ENCODE results near the gene CDH23.

Gene CDH23

GRCh38 chr10:71771821-71772617 is 375.3 kb downstream of the CDH23 start:
- Histone ChIP-seq H3K4me3 (ENCODE audit: low read depth in 1 of 5, low read length in 5 of 5) (peak overlapping the region; percentile 83 to 98 (median 86)), H3K4me1 (ENCODE audit: control insufficient read depth in 5 of 5, insufficient read depth in 5 of 5, low read length in 5 of 5) (peaks cover 32 to 96% (median 85%) of the 10 kb centered on the region in 5 donors), H3K27ac (ENCODE audit: low read depth, low read length) (peak overlapping the region; percentile 96), H3K27me3 (ENCODE audit: control insufficient read depth in 5 of 5, insufficient read depth in 4 of 5, low read length in 5 of 5) (no peaks in the 10 kb centered on the region), H3K36me3 (ENCODE audit: control insufficient read depth in 5 of 5, insufficient read depth in 5 of 5, low read length in 5 of 5) (peaks cover 0 to 6% (median 4%) of the 10 kb centered on the region in 5 donors), H3K9ac (ENCODE audit: low read length in 5 of 5) (peak overlapping the region; percentile 80 to 98 (median 83)), H3K9me3 (ENCODE audit: control insufficient read depth in 5 of 5, low read length in 5 of 5) (no peaks in the 10 kb centered on the region)

- Histone ChIP-seq H3K4me1 (ENCODE audit: control insufficient read depth in 5 of 5, insufficient read depth in 5 of 5, low read length in 5 of 5) (peaks cover 26 to 88% (median 76%) of the 10 kb centered on the region in 5 donors), H3K27ac (ENCODE audit: low read depth, low read length) (peak overlapping the region; percentile 96), H3K9ac (ENCODE audit: low read length in 5 of 5) (peak overlapping the region; percentile 80 to 98 (median 83))
These were observed 376.1 kb downstream of the CDH23 start for GRCh38 chr10:71772832-71773220.

GRCh38 chr10:71773221-71773971 is 376.7 kb downstream of the CDH23 start, which contains the start of gene VSIR:
Gene VSIR, minus strand, starts transcription at chr10:71773520. Its CDS starts 81 bp downstream, at chr10:71773439.
- Histone ChIP-seq H3K9me3 (ENCODE audit: control insufficient read depth in 5 of 5, low read length in 5 of 5) (no peaks in the 10 kb centered on the region), H3K4me3 (ENCODE audit: low read depth in 1 of 5, low read length in 5 of 5) (peak within 1 kb of the TSS; percentile 83 to 98 (median 86)), H3K27me3 (ENCODE audit: control insufficient read depth in 5 of 5, insufficient read depth in 4 of 5, low read length in 5 of 5) (no peaks in the 10 kb centered on the region), H3K27ac (ENCODE audit: low read depth, low read length) (peak within 1 kb of the TSS; percentile 96), H3K4me1 (ENCODE audit: control insufficient read depth in 5 of 5, insufficient read depth in 5 of 5, low read length in 5 of 5) (peaks cover 25 to 82% (median 72%) of the 10 kb centered on the region in 5 donors), H3K9ac (ENCODE audit: low read length in 5 of 5) (peak within 1 kb of the TSS; percentile 80 to 98 (median 83)), H3K36me3 (ENCODE audit: control insufficient read depth in 5 of 5, insufficient read depth in 5 of 5, low read length in 5 of 5) (peaks cover 0 to 6% (median 4%) of the 10 kb centered on the region in 5 donors)

More at GRCh38 chr10:71772832-71773220, 376.1 kb downstream of the CDH23 start:
- Histone ChIP-seq H3K9me3 (ENCODE audit: control insufficient read depth in 5 of 5, low read length in 5 of 5) (no peaks in the 10 kb centered on the region), H3K36me3 (ENCODE audit: control insufficient read depth in 5 of 5, insufficient read depth in 5 of 5, low read length in 5 of 5) (peaks cover 0 to 6% (median 4%) of the 10 kb centered on the region in 5 donors), H3K27me3 (ENCODE audit: control insufficient read depth in 5 of 5, insufficient read depth in 4 of 5, low read length in 5 of 5) (no peaks in the 10 kb centered on the region), H3K4me3 (ENCODE audit: low read depth in 1 of 5, low read length in 5 of 5) (peak overlapping the region; percentile 83 to 98 (median 86))

GRCh38 chr10:71774916-71775702 is 378.4 kb downstream of the CDH23 start:
- Histone ChIP-seq H3K9ac (ENCODE audit: low read length in 5 of 5) (no peak overlapping the region), H3K4me3 (ENCODE audit: low read depth in 1 of 5, low read length in 5 of 5) (peak overlapping the region in 1 of 5 donors; percentile 13), H3K27ac (ENCODE audit: low read depth, low read length) (no peak overlapping the region), H3K27me3 (ENCODE audit: control insufficient read depth in 5 of 5, insufficient read depth in 4 of 5, low read length in 5 of 5) (no peaks in the 10 kb centered on the region), H3K9me3 (ENCODE audit: control insufficient read depth in 5 of 5, low read length in 5 of 5) (no peaks in the 10 kb centered on the region), H3K4me1 (ENCODE audit: control insufficient read depth in 5 of 5, insufficient read depth in 5 of 5, low read length in 5 of 5) (peaks cover 16 to 67% (median 57%) of the 10 kb centered on the region in 5 donors), H3K36me3 (ENCODE audit: control insufficient read depth in 5 of 5, insufficient read depth in 5 of 5, low read length in 5 of 5) (peaks cover 0 to under 1% (median 0%) of the 10 kb centered on the region in 5 donors)

- Histone ChIP-seq H3K27me3 (ENCODE audit: control insufficient read depth in 5 of 5, insufficient read depth in 4 of 5, low read length in 5 of 5) (no peaks in the 10 kb centered on the region), H3K9ac (ENCODE audit: low read length in 5 of 5) (no peak overlapping the region), H3K4me1 (ENCODE audit: control insufficient read depth in 5 of 5, insufficient read depth in 5 of 5, low read length in 5 of 5) (peaks cover 7 to 53% (median 46%) of the 10 kb centered on the region in 5 donors), H3K27ac (ENCODE audit: low read depth, low read length) (no peak overlapping the region), H3K4me3 (ENCODE audit: low read depth in 1 of 5, low read length in 5 of 5) (no peak overlapping the region), H3K9me3 (ENCODE audit: control insufficient read depth in 5 of 5, low read length in 5 of 5) (no peaks in the 10 kb centered on the region), H3K36me3 (ENCODE audit: control insufficient read depth in 5 of 5, insufficient read depth in 5 of 5, low read length in 5 of 5) (no peaks in the 10 kb centered on the region)
These were observed 379.8 kb downstream of the CDH23 start for GRCh38 chr10:71776481-71776925.

- H3K27ac ChIP-seq (ENCODE audit: low read depth, low read length): no peak overlapping the region
These were observed 380.7 kb downstream of the CDH23 start for GRCh38 chr10:71777213-71777985.

GRCh38 chr10:71778071-71778825 is 381.5 kb downstream of the CDH23 start:
- Histone ChIP-seq H3K9ac (ENCODE audit: low read length in 5 of 5) (no peak overlapping the region), H3K27me3 (ENCODE audit: control insufficient read depth in 5 of 5, insufficient read depth in 4 of 5, low read length in 5 of 5) (no peaks in the 10 kb centered on the region), H3K27ac (ENCODE audit: low read depth, low read length) (no peak overlapping the region), H3K36me3 (ENCODE audit: control insufficient read depth in 5 of 5, insufficient read depth in 5 of 5, low read length in 5 of 5) (no peaks in the 10 kb centered on the region), H3K4me1 (ENCODE audit: control insufficient read depth in 5 of 5, insufficient read depth in 5 of 5, low read length in 5 of 5) (peaks cover 2 to 46% (median 37%) of the 10 kb centered on the region in 5 donors), H3K9me3 (ENCODE audit: control insufficient read depth in 5 of 5, low read length in 5 of 5) (no peaks in the 10 kb centered on the region), H3K4me3 (ENCODE audit: low read depth in 1 of 5, low read length in 5 of 5) (no peak overlapping the region)

More at GRCh38 chr10:71777213-71777985, 380.7 kb downstream of the CDH23 start:
- Histone ChIP-seq H3K9ac (ENCODE audit: low read length in 5 of 5) (peak overlapping the region in 1 of 5 donors; percentile 33), H3K9me3 (ENCODE audit: control insufficient read depth in 5 of 5, low read length in 5 of 5) (no peaks in the 10 kb centered on the region), H3K36me3 (ENCODE audit: control insufficient read depth in 5 of 5, insufficient read depth in 5 of 5, low read length in 5 of 5) (no peaks in the 10 kb centered on the region), H3K4me1 (ENCODE audit: control insufficient read depth in 5 of 5, insufficient read depth in 5 of 5, low read length in 5 of 5) (peaks cover 3 to 46% (median 37%) of the 10 kb centered on the region in 5 donors), H3K4me3 (ENCODE audit: low read depth in 1 of 5, low read length in 5 of 5) (no peak overlapping the region), H3K27me3 (ENCODE audit: control insufficient read depth in 5 of 5, insufficient read depth in 4 of 5, low read length in 5 of 5) (no peaks in the 10 kb centered on the region)

- Histone ChIP-seq H3K27me3 (ENCODE audit: control insufficient read depth in 5 of 5, insufficient read depth in 4 of 5, low read length in 5 of 5) (no peaks in the 10 kb centered on the region), H3K4me1 (ENCODE audit: control insufficient read depth in 5 of 5, insufficient read depth in 5 of 5, low read length in 5 of 5) (peaks cover 0 to 41% (median 31%) of the 10 kb centered on the region in 5 donors)
These were observed 382.9 kb downstream of the CDH23 start for GRCh38 chr10:71779641-71780040.

More at GRCh38 chr10:71779641-71780040, 382.9 kb downstream of the CDH23 start:
- Histone ChIP-seq H3K36me3 (ENCODE audit: control insufficient read depth in 5 of 5, insufficient read depth in 5 of 5, low read length in 5 of 5) (no peaks in the 10 kb centered on the region), H3K27ac (ENCODE audit: low read depth, low read length) (no peak overlapping the region), H3K9me3 (ENCODE audit: control insufficient read depth in 5 of 5, low read length in 5 of 5) (no peaks in the 10 kb centered on the region), H3K4me3 (ENCODE audit: low read depth in 1 of 5, low read length in 5 of 5) (no peak overlapping the region), H3K9ac (ENCODE audit: low read length in 5 of 5) (no peak overlapping the region)

Measured in subcutaneous abdominal adipose tissue (tissue), 5 donors.